ENCODE data around the gene SAMD11.

Gene SAMD11

DNA sequence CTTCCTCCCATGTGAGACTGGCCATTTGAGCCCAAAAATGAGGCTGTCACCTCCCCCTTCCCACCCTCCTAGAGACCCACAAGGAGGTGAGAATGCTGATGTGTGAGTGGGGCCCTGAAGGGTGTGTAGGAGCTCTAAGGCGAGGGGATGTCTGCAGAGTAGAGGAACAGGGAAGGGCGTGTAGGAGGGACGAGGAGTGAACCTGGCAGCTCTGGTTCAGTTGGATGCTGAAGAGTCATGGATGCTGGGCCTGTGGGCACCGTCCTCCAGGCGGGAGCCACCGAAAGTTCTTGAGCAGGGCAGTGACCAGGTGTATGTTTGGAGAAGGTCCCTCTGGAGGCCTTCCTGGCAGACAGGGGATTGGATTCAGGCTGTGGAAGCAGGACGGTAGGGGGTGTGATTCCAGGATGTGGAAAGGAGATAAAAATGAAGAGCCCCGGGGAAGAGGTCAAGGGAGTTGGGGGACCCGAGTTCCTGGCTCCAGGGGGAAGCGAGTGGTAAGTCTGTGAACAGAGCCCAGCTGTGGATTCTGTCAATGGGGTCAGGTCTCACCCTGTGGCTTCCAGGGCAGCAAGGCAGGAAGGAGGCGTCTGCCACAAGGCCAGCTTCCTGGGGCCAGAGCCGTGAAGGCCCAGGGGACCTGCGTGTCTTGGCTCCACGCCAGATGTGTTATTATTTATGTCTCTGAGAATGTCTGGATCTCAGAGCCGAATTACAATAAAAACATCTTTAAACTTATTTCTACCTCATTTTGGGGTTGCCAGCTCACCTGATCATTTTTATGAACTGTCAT, 7.9 kb downstream of the SAMD11 start:
- DNase-seq (ENCODE audit: low read depth in 2 of 3, low spot score in 1 of 3) = no peak

- no peak for DNase-seq (ENCODE audit: low read depth in 2 of 3, low spot score in 1 of 3)
Measured at GRCh38 chr1:932173-932510, 8.4 kb downstream of the SAMD11 start.

GRCh38 chr1:932776-933602, 9.3 kb downstream of the SAMD11 start:
- no peak for DNase-seq (ENCODE audit: low read depth in 2 of 3, low spot score in 1 of 3)

GRCh38 chr1:933603-933940, 9.8 kb downstream of the SAMD11 start:
- DNase-seq (ENCODE audit: low read depth in 2 of 3, low spot score in 1 of 3) = no peak

GRCh38 chr1:934991-935750, 11.4 kb downstream of the SAMD11 start:
- DNase-seq (ENCODE audit: low read depth in 2 of 3, low spot score in 1 of 3) = no peak

- DNase-seq (ENCODE audit: low read depth in 2 of 3, low spot score in 1 of 3) = no peak
Measured at GRCh38 chr1:935751-936231, 12.1 kb downstream of the SAMD11 start.

DNA sequence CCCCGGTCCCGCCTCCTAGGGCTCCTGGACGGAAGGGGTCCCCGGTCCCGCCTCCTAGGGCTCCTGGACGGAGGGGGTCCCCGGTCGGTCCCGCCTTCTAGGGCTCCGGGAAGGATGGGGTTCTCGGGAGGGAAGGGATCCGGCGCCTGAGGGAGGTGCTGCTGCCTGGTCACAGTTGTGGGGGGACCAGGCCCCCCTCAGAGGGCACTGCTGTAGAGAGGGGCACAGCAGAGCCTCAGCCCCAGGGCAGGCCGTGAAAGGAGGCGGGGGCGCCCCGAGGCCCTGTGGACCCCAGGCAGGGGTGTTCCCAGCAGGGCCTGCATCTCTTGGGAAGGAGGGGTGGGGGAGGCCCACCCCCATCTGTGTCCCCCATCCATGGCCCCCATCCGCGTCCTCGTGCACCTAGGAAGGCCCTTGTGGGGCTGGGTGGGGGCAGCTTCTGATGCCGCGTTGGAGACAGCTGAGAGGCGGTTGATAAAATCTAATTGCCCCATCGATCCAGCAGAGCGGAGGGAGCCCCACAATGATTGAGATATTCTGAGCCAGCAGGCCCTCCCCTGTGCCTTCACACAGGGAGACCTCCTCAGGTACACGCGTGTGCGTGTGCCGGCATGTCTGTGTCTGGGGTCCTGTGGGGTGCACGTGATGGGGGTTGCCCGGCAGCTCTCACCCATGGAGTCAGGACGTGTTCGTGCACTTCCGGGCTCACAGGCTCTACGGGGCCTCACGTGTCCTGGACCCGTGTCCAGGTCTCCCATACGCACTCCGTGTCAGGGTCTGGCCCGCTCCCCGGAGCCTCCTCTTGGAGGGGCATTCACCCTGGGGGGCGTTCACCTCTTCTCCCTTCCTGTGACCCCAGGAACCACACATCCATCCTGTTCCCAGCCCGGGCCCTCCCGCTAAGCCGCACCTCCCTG, 12.9 kb downstream of the SAMD11 start:
- DNase-seq (ENCODE audit: low read depth in 2 of 3, low spot score in 1 of 3) = no peak

GRCh38 chr1:937521-937920, 13.8 kb downstream of the SAMD11 start:
- DNase-seq (ENCODE audit: low read depth in 2 of 3, low spot score in 1 of 3) = no peak

DNA sequence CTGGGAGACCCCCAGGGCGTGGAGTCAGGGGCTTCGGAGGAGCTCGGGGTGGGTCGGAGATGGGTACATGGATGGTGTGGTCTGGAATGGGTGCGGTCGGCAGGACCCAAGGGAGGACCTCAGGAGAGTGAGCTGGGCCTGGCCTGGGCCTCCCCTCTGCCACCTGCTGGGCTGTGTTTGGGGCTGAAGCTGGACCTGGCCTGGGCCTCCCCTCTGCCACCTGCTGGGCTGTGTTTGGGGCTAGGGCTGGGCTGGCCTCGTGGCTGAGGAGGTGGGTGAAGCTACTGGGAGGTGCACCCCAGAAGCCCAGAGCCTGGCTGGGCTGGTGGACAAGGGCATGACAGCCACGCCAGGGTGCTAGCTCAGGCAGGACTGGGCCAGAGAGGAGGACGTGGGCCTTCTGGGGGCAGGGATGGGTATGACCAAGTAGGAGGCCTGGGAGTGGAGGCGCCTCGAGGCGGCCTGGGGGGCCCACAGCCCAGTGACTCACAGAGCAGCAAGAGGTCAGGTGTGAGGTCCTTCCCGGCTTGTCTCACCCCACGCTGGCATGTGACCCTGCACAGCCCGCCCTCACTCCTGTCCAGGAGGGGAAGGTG, 14.5 kb downstream of the SAMD11 start:
- no peak for DNase-seq (ENCODE audit: low read depth in 2 of 3, low spot score in 1 of 3)

DNA sequence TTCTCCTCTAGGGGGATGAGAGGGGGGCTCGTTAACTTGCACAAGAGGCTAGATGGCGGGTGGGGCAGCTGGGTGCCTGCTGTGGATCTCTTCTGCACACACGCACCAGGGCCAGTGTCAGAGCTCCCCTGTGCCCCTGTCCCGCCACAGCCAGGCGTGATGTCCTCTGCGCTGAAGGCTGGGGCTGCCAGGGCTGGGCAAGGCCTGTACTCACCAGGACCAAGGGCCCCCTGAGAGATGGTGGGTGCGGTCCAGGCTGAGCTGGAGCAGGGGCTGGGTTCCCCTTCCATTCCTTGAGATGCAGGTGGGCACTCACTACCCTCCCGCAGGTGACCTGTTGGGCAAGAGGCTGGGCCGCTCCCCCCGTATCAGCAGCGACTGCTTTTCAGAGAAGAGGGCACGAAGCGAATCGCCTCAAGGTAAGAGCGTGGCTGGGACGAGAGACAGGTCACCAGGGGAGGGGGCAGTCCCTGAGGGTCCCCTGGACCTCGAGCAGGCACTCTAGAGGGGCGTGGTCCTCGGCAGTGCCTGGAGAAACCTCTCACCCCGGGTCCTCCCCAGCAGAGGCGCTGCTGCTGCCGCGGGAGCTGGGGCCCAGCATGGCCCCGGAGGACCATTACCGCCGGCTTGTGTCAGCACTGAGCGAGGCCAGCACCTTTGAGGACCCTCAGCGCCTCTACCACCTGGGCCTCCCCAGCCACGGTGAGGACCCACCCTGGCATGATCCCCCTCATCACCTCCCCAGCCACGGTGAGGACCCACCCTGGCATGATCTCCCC, 15.2 kb downstream of the SAMD11 start:
- no peak for DNase-seq (ENCODE audit: low read depth in 2 of 3, low spot score in 1 of 3)

DNA sequence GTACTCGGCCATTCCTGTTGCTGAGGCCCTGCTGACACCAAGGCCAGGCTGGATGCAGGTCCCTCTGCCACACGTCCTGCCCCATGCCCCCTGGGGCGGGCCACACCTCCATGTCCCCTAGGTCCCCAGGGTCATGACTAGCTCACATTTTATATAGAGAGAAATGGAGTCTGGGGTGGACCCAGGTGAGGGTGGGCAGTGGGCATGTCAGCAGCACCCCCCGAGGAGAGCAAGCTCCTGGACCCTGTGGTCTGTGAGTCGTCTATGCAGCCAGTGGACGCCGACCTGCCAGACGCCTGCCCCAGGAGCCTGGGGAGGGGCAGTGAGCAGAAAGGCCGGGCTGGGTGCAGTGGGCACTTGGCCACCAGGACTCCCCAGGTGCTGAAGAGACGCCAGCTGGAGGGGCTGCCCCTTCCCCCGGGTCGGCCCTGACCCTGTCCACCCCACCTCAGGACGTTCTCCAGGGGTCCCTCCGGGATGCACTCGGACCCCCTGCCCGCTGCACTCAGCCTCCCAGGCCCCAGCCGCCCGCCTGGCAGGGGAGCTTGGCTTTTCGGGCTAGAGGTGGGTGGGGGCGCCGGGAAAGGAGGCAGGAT, 15.9 kb downstream of the SAMD11 start:
- DNase-seq (ENCODE audit: low read depth in 2 of 3, low spot score in 1 of 3) = no peak

- no peak for DNase-seq (ENCODE audit: low read depth in 2 of 3, low spot score in 1 of 3)
Measured at GRCh38 chr1:940107-941014, 16.6 kb downstream of the SAMD11 start.

- no peak for DNase-seq (ENCODE audit: low read depth in 2 of 3, low spot score in 1 of 3)
Measured at GRCh38 chr1:941015-941587, 17.4 kb downstream of the SAMD11 start.

- DNase-seq (ENCODE audit: low read depth in 2 of 3, low spot score in 1 of 3) = no peak
Measured at GRCh38 chr1:941588-942383, 18.1 kb downstream of the SAMD11 start.

DNA sequence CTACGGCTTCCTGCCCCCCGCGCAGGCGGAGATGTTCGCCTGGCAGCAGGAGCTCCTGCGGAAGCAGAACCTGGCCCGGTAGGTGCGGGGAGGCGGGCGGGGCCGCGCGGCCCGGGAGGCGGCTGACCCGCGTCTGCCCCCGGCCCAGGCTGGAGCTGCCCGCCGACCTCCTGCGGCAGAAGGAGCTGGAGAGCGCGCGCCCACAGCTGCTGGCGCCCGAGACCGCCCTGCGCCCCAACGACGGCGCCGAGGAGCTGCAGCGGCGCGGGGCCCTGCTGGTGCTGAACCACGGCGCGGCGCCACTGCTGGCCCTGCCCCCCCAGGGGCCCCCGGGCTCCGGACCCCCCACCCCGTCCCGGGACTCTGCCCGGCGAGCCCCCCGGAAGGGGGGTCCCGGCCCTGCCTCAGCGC, 18.7 kb downstream of the SAMD11 start:
- no peak for DNase-seq (ENCODE audit: low read depth in 2 of 3, low spot score in 1 of 3)

- DNase-seq (ENCODE audit: low read depth in 2 of 3, low spot score in 1 of 3) = no peak
Measured at GRCh38 chr1:942864-943533, 19.3 kb downstream of the SAMD11 start.
